Erythroblast (primary cell): ENCODE measurements around the gene NSD2.

Experiments used
- GATA1 ChIP-seq: IDR thresholded peaks from 2 replicates; pipeline ENCODE4 v1.6.1; 2011; ENCODE audit warnings: low read depth, mild to moderate bottlenecking, control low read depth, low read length, moderate library complexity
- POLR2A ChIP-seq: IDR thresholded peaks from 2 replicates; pipeline ENCODE4 v1.6.1; 2011; ENCODE audit warnings: mild to moderate bottlenecking, low read length

DNA sequence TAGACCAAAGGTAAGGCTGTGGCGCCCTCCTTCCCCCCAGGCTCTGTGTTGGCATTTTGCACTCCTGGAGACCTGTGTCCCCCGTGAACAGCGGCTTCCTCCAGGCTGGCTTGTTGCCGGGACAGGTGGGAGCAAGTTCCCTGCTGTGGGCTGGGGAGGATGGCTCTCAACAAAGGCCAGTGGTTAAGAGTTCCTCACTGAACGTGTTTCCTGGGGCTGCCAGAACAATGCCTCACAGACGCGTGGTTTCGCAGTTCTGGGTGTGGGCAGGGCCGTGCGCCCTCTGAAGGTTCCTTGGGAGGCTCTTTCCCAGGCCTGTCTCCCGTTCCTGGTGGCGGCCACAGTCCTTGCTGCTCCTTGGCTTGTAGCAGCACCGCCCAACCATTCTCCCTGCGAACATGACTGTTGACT lies 104.2 kb downstream of the NSD2 start:
- TF ChIP-seq POLR2A, result no peak
- no peak for TF ChIP-seq GATA1
